ENCODE data around the gene C11orf91.
A peak's percentile ranks its signal among the peaks of the same experiment; 100 is the strongest.
"Not testable (repeated sequence)": the region's sequence is repeated elsewhere in the genome, so short reads cannot be mapped to it uniquely, and the experiment has no call there.

Gene C11orf91

GRCh38 chr11:33682446-33682845, 18.2 kb downstream of the C11orf91 start:
- Histone ChIP-seq H3K27ac (no peak overlapping the region), H3K27me3 (replicated peaks) (no peaks in the 10 kb centered on the region), H3K4me3 (ENCODE audit: low read depth, low read length) (no peak overlapping the region), H3K36me3 (replicated peaks) (no peaks in the 10 kb centered on the region)
- DNase-seq: no peak
- TF ChIP-seq, protein P1, sequence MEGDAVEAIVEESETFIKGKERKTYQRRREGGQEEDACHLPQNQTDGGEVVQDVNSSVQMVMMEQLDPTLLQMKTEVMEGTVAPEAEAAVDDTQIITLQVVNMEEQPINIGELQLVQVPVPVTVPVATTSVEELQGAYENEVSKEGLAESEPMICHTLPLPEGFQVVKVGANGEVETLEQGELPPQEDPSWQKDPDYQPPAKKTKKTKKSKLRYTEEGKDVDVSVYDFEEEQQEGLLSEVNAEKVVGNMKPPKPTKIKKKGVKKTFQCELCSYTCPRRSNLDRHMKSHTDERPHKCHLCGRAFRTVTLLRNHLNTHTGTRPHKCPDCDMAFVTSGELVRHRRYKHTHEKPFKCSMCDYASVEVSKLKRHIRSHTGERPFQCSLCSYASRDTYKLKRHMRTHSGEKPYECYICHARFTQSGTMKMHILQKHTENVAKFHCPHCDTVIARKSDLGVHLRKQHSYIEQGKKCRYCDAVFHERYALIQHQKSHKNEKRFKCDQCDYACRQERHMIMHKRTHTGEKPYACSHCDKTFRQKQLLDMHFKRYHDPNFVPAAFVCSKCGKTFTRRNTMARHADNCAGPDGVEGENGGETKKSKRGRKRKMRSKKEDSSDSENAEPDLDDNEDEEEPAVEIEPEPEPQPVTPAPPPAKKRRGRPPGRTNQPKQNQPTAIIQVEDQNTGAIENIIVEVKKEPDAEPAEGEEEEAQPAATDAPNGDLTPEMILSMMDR (IDR thresholded peaks at IDR 0.05; ENCODE audit: low read depth, low read length, missing control alignments): peak; percentile 64
- in situ Hi-C loops (cut with HindIII; ENCODE audit: low pct_ligation_motif_present, low sequenced_read_pairs): no loop called here

GRCh38 chr11:33682019-33682418, 18.6 kb downstream of the C11orf91 start:
- no peak overlapping the region for H3K27ac ChIP-seq
- no peak for DNase-seq
- H3K27me3 ChIP-seq (replicated peaks): no peaks in the 10 kb centered on the region
- H3K36me3 ChIP-seq (replicated peaks): no peaks in the 10 kb centered on the region
- in situ Hi-C loops (cut with HindIII; ENCODE audit: low pct_ligation_motif_present, low sequenced_read_pairs): no loop called here
- TF ChIP-seq, protein P1 (IDR thresholded peaks at IDR 0.05; ENCODE audit: low read depth, low read length, missing control alignments): no peak
- H3K4me3 ChIP-seq (ENCODE audit: low read depth, low read length): no peak overlapping the region

DNA sequence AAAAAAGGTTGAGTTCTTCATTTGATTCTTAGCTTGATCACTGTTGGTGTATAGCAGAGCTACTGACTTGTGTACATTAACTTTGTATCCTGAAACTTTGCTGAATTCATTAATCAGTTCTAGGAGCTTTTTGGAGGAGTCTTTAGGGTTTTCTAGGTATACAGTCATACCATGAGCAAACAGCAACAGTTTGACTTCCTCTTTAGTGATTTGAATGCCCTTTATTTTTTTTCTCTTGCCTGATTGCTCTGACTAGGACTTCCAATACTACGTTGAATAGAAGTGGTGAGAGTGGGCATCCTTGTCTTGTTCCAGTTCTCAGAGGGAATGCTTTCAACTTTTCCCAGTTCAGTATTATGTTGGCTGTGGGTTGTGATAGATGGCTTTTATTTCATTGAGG, 22.0 kb downstream of the C11orf91 start:
- in situ Hi-C loops (cut with HindIII; ENCODE audit: low pct_ligation_motif_present, low sequenced_read_pairs); DNase-seq; H3K4me3 ChIP-seq (ENCODE audit: low read depth, low read length); H3K27ac ChIP-seq; H3K27me3 ChIP-seq (replicated peaks); H3K36me3 ChIP-seq (replicated peaks): not testable (repeated sequence)

GRCh38 chr11:33674035-33674814, 26.4 kb downstream of the C11orf91 start:
- no peaks in the 10 kb centered on the region for H3K27me3 ChIP-seq (replicated peaks)
- H3K4me3 ChIP-seq (ENCODE audit: low read depth, low read length): no peak overlapping the region
- no peak overlapping the region for H3K27ac ChIP-seq
- in situ Hi-C loops (cut with HindIII; ENCODE audit: low pct_ligation_motif_present, low sequenced_read_pairs): loop anchor here (25.0 kb wide), 1 partner anchor 312 kb away; no protein-coding TSS in a partner anchor
- TF ChIP-seq, protein P1 (IDR thresholded peaks at IDR 0.05; ENCODE audit: low read depth, low read length, missing control alignments): no peak
- H3K36me3 ChIP-seq (replicated peaks): no peaks in the 10 kb centered on the region
- DNase-seq: peak; percentile 63

GRCh38 chr11:33672273-33672672, 28.4 kb downstream of the C11orf91 start:
- TF ChIP-seq, protein P1 (IDR thresholded peaks at IDR 0.05; ENCODE audit: low read depth, low read length, missing control alignments): no peak
- H3K27me3 ChIP-seq (replicated peaks): no peaks in the 10 kb centered on the region
- H3K4me3 ChIP-seq (ENCODE audit: low read depth, low read length): no peak overlapping the region
- H3K36me3 ChIP-seq (replicated peaks): peaks cover 9% of the 10 kb centered on the region
- DNase-seq: no peak
- H3K27ac ChIP-seq: no peak overlapping the region
- in situ Hi-C loops (cut with HindIII; ENCODE audit: low pct_ligation_motif_present, low sequenced_read_pairs): loop anchor here (25.0 kb wide), 1 partner anchor 310 kb away; no protein-coding TSS in a partner anchor

DNA sequence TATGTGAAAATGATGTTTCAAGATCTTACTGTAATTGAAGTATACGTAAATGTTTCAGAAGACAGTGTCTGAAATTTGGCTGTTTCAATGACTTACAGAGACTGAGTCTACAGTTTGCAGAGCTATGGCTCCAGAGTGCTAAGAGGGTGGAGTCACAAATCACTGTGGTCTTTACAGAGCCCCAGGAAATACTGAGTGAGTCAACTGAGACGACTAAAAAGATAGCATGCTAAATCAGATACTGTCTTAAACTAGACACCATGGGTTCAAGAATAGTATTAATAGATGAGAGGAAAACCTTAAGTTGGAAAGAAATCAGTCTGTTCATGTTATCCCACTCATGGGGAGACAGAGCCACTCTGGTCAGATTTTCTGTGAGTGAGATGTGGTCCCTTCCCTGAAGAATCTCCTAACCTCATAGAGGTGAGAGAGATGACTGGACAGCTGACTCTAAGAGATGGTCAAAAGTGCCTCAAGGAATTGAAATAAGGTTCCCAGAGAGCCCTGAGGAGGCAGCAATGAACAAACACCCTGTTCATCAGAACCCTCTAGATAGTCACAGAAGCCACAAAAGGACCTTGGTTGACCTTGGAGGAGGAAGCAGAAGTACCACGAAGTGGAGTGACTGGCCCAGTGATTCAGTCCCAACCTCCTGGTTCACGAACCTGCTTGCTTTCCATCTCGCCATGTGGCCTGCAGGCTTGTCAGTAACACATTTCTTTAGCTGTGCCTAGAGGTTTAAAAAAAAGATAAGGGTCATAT, 30.2 kb downstream of the C11orf91 start:
- peak; percentile 72 for DNase-seq
- in situ Hi-C loops (cut with HindIII; ENCODE audit: low pct_ligation_motif_present, low sequenced_read_pairs): loop anchor here (25.0 kb wide), 1 partner anchor 308 kb away; no protein-coding TSS in a partner anchor

More for the DNA sequence above, 30.2 kb downstream of the C11orf91 start:
- Histone ChIP-seq H3K4me3 (ENCODE audit: low read depth, low read length) (no peak overlapping the region), H3K36me3 (replicated peaks) (peaks cover 9% of the 10 kb centered on the region), H3K27ac (peak overlapping the region; percentile 77), H3K27me3 (replicated peaks) (no peaks in the 10 kb centered on the region)
- TF ChIP-seq, protein P1 (IDR thresholded peaks at IDR 0.05; ENCODE audit: low read depth, low read length, missing control alignments): peak; percentile 14

Measured in brain microvascular endothelial cell (primary cell).